Hepatocyte (in vitro differentiated cells): ENCODE results near the gene GALE. TPM values are rescaled to one million over a fixed set of nuclear protein-coding genes. Genes with fewer than 3 reads are reported as not detected.

Experiments used
- DNase-seq: peaks from one replicate; pipeline ENCODE4 v3.0.0-alpha.2; 2016; ENCODE audit warnings: low spot score
- H2AFZ ChIP-seq: fragments of 200-600 bp; sonication (generic); 2 replicates; pipeline ENCODE4 v1.6.0; 2016; ENCODE audit warnings: antibody characterized with exemption, mild to moderate bottlenecking
- H3K27ac ChIP-seq: fragments of 200-600 bp; sonication (generic); 2 replicates; pipeline ENCODE4 v1.5.1; 2016; ENCODE audit warnings: mild to moderate bottlenecking
- H3K27me3 ChIP-seq: fragments of 200-600 bp; sonication (generic); 2 replicates; pipeline ENCODE4 v1.6.1; 2016
- H3K36me3 ChIP-seq: fragments of 200-600 bp; sonication (generic); replicated peaks from 2 replicates; pipeline ENCODE4 v1.5.1; 2016; ENCODE audit warnings: low read depth; ENCODE audit not compliant: insufficient read depth
- H3K4me1 ChIP-seq: fragments of 200-600 bp; sonication (generic); 2 replicates; pipeline ENCODE4 v1.5.1; 2016; ENCODE audit warnings: mild to moderate bottlenecking, moderate library complexity; ENCODE audit not compliant: insufficient read depth
- H3K4me2 ChIP-seq: fragments of 200-600 bp; sonication (generic); 2 replicates; pipeline ENCODE4 v1.6.0; 2016
- H3K4me3 ChIP-seq: fragments of 200-600 bp; sonication (generic); 2 replicates; pipeline ENCODE4 v1.5.1; 2016; ENCODE audit warnings: mild to moderate bottlenecking
- H3K79me2 ChIP-seq: fragments of 200-600 bp; sonication (generic); 2 replicates; pipeline ENCODE4 v1.6.0; 2017; ENCODE audit warnings: mild to moderate bottlenecking
- H3K9me2 ChIP-seq: fragments of 200-600 bp; sonication (generic); replicated peaks from 2 replicates; pipeline ENCODE4 v1.6.0; 2017; ENCODE audit warnings: mild to moderate bottlenecking; ENCODE audit not compliant: insufficient read depth
- H3K9me3 ChIP-seq: fragments of 200-600 bp; sonication (generic); 2 replicates; pipeline ENCODE4 v1.5.1; 2016; ENCODE audit warnings: low read depth, mild to moderate bottlenecking
- H4K20me1 ChIP-seq: fragments of 200-600 bp; sonication (generic); 2 replicates; pipeline ENCODE4 v1.6.0; 2016; ENCODE audit warnings: mild to moderate bottlenecking; ENCODE audit not compliant: insufficient read depth, poor library complexity, severe bottlenecking
- CTCF ChIP-seq: fragments of 200-600 bp; sonication (generic); IDR thresholded peaks from 2 replicates; pipeline ENCODE4 v1.5.1; 2016; ENCODE audit warnings: antibody characterized with exemption, mild to moderate bottlenecking; ENCODE audit not compliant: poor library complexity
- EZH2 ChIP-seq: fragments of 200-600 bp; sonication (generic); IDR thresholded peaks from 2 replicates; pipeline ENCODE4 v1.6.1; 2016; ENCODE audit warnings: antibody characterized with exemption, mild to moderate bottlenecking, borderline replicate concordance
- EZH2phosphoT487 ChIP-seq: fragments of 200-600 bp; sonication (generic); IDR thresholded peaks from one replicate; pipeline ENCODE4 v1.6.1; 2018; ENCODE audit warnings: antibody characterized with exemption, mild to moderate bottlenecking, low read depth, moderate library complexity; ENCODE audit not compliant: unreplicated experiment, severe bottlenecking
- WGBS: methylation state at CpG from one replicate; pipeline ENCODE4 v1.1.6; 2016; ENCODE audit warnings: low lambda C conversion rate; ENCODE audit errors: missing lambda C conversion rate; 5-methylcytosine and 5-hydroxymethylcytosine counted together
- polyA plus RNA-seq: library from polyadenylated mRNA; unstranded; fragments of >200 nt; fragmentation: Nextera tagmentation; extraction: Ambion mirVana; gene quantifications from 2 replicates; pipeline ENCODE4 v1.2.1, GENCODE V29; 2016
- total RNA-seq: library from RNA; depleted of rRNA; stranded (reverse); fragments of >200 nt; gene quantifications from 2 replicates; pipeline ENCODE4 v1.2.3, GENCODE V29; 2014

The GALE gene
- total and polyA plus RNA-seq, 2 experiments from 2014 or later: 89.9 to 114 TPM

- no peak for TF ChIP-seq EZH2
- TF ChIP-seq CTCF: peak; percentile 44
- no peak for TF ChIP-seq EZH2phosphoT487
- Histone ChIP-seq H4K20me1 (no peaks in the 10 kb centered on the region), H3K9me2 (no peaks in the 10 kb centered on the region), H2AFZ (no peak overlapping the region), H3K27me3 (no peaks in the 10 kb centered on the region), H3K36me3 (no peaks in the 10 kb centered on the region), H3K9me3 (no peaks in the 10 kb centered on the region), H3K4me2 (no peak overlapping the region), H3K79me2 (no peaks in the 10 kb centered on the region), H3K27ac (peak overlapping the region; percentile 88), H3K4me3 (no peak overlapping the region), H3K4me1 (peaks cover 6% of the 10 kb centered on the region)
- WGBS: 80% methylated on average over 3 of the region's 3 CpGs
- peak; percentile 65 for DNase-seq
Measured at GRCh38 chr1:23810818-23811540, 10.4 kb upstream of the GALE start.

- H3K4me3 ChIP-seq: no peak overlapping the region
- H3K27me3 ChIP-seq: no peaks in the 10 kb centered on the region
- no peaks in the 10 kb centered on the region for H4K20me1 ChIP-seq
- H3K79me2 ChIP-seq: no peaks in the 10 kb centered on the region
- no peaks in the 10 kb centered on the region for H3K36me3 ChIP-seq
- no peaks in the 10 kb centered on the region for H3K9me3 ChIP-seq
- peaks cover 6% of the 10 kb centered on the region for H3K4me1 ChIP-seq
- DNase-seq: peak; percentile 90
- TF ChIP-seq CTCF (peak; percentile 64), EZH2 (no peak)
- H3K9me2 ChIP-seq: no peaks in the 10 kb centered on the region
- H3K4me2 ChIP-seq: no peak overlapping the region
- H2AFZ ChIP-seq: no peak overlapping the region
- peak overlapping the region; percentile 88 for H3K27ac ChIP-seq
- WGBS: 27% methylated on average over 6 of the region's 6 CpGs
Measured at GRCh38 chr1:23809751-23810171, 9.2 kb upstream of the GALE start.

GRCh38 chr1:23807453-23807852, 6.9 kb upstream of the GALE start:
- Histone ChIP-seq H2AFZ (no peak overlapping the region), H4K20me1 (no peaks in the 10 kb centered on the region), H3K4me2 (no peak overlapping the region), H3K27ac (no peak overlapping the region), H3K36me3 (no peaks in the 10 kb centered on the region), H3K27me3 (no peaks in the 10 kb centered on the region), H3K9me2 (no peaks in the 10 kb centered on the region), H3K4me3 (no peak overlapping the region), H3K9me3 (no peaks in the 10 kb centered on the region), H3K4me1 (peaks cover 6% of the 10 kb centered on the region), H3K79me2 (no peaks in the 10 kb centered on the region)
- DNase-seq: no peak
- 60% methylated on average over 3 of the region's 3 CpGs for WGBS
- no peak for TF ChIP-seq CTCF
- no peak for TF ChIP-seq EZH2
- TF ChIP-seq EZH2phosphoT487: no peak
